K562 (cell line): ENCODE data around the gene FJX1. TPM values are rescaled to one million over a fixed set of nuclear protein-coding genes. Genes with fewer than 3 reads are reported as not detected.

ENCODE experiments used
- ARID2 ChIP-seq: fragments of 450-650 bp; IDR thresholded peaks from 2 replicates; pipeline ENCODE4 v1.6.1; 2017; ENCODE audit warnings: antibody characterized with exemption, mild to moderate bottlenecking
- BCOR ChIP-seq: fragments of 450-650 bp; IDR thresholded peaks from 2 replicates; pipeline ENCODE4 v1.6.1; 2016
- CBX8 ChIP-seq: fragments of 200-600 bp; sonication (generic); IDR thresholded peaks from 2 replicates; pipeline ENCODE4 v1.6.1; 2012; ENCODE audit warnings: borderline replicate concordance, mixed run types, low read depth, mild to moderate bottlenecking, moderate library complexity, mixed read lengths, low read length, control low read depth, inconsistent platforms; ENCODE audit not compliant: poor library complexity, severe bottlenecking; ENCODE audit errors: extremely low read depth
- CHD1 ChIP-seq: fragments of 200-600 bp; sonication (generic); IDR thresholded peaks from one replicate; pipeline ENCODE4 v1.6.1; 2012; ENCODE audit warnings: mild to moderate bottlenecking, moderate library complexity, low read length, inconsistent platforms
- DPF2 ChIP-seq: fragments of 450-650 bp; IDR thresholded peaks from 2 replicates; pipeline ENCODE4 v1.6.1; 2016
- E2F3 ChIP-seq: fragments of 250-450 bp; sonication (Bioruptor Pico); IDR thresholded peaks from 2 replicates; pipeline ENCODE4 v1.4.0; 2020; ENCODE audit warnings: mild to moderate bottlenecking
- FOXO4 ChIP-seq: fragments of 450-650 bp; formaldehyde crosslinking; IDR thresholded peaks from 2 replicates; pipeline ENCODE4 v1.4.0; 2020; ENCODE audit warnings: mild to moderate bottlenecking, moderate library complexity
- GABPB2 ChIP-seq: fragments of 250-450 bp; sonication (Bioruptor Pico); conservative IDR thresholded peaks from 2 replicates; pipeline ENCODE4 v1.5.1; 2021; ENCODE audit warnings: mild to moderate bottlenecking
- LEF1 ChIP-seq: fragments of 450-650 bp; IDR thresholded peaks from 2 replicates; pipeline ENCODE4 v1.6.1; 2016; ENCODE audit warnings: mild to moderate bottlenecking
- MEF2A ChIP-seq: IDR thresholded peaks from 2 replicates; pipeline ENCODE4 v1.6.1; 2011; ENCODE audit warnings: low read depth, mild to moderate bottlenecking, low read length, moderate library complexity; ENCODE audit not compliant: control insufficient read depth
- POLR2B ChIP-seq: fragments of 450-650 bp; IDR thresholded peaks from 2 replicates; pipeline ENCODE4 v1.6.1; 2018; ENCODE audit warnings: low read depth; ENCODE audit not compliant: partially characterized antibody
- PPARD ChIP-seq: fragments of 250-450 bp; sonication (Bioruptor Pico); IDR thresholded peaks from 2 replicates; pipeline ENCODE4 v1.8.0; 2022; ENCODE audit warnings: inconsistent platforms, mild to moderate bottlenecking, moderate library complexity
- SMARCA4 ChIP-seq: fragments of 450-650 bp; IDR thresholded peaks from 2 replicates; pipeline ENCODE4 v1.6.1; 2016
- TAF15 ChIP-seq: fragments of 200-400 bp; formaldehyde crosslinking; IDR thresholded peaks from 2 replicates; pipeline ENCODE4 v1.6.1; 2017; ENCODE audit warnings: mild to moderate bottlenecking, low read depth, low read length, moderate library complexity
- TCF7L2 ChIP-seq: fragments of 150-350 bp; IDR thresholded peaks from 2 replicates; pipeline ENCODE4 v1.6.1; 2016; ENCODE audit warnings: low read depth, mild to moderate bottlenecking, low read length, moderate library complexity
- TCFL5 ChIP-seq: fragments of 250-450 bp; sonication (Bioruptor Pico); conservative IDR thresholded peaks from 2 replicates; pipeline ENCODE4 v1.6.1; 2021; ENCODE audit warnings: mild to moderate bottlenecking, moderate library complexity, matching md5 sums
- THRA ChIP-seq: fragments of 450-650 bp; IDR thresholded peaks from 2 replicates; pipeline ENCODE4 v1.6.1; 2017; ENCODE audit warnings: mild to moderate bottlenecking, moderate library complexity
- UBTF ChIP-seq, 2 experiments: IDR thresholded peaks; 2 replicates each; pipeline ENCODE4 v1.6.1; 2012; ENCODE audit warnings: improper control_type of control experiment in 2 of 2, low read depth in 2 of 2, low read length in 2 of 2, borderline replicate concordance in 1 of 2
- ZBTB11 ChIP-seq, 3 experiments: fragments of 200-800 bp in 1 of 3; fragments of 250-450 bp in 1 of 3; fragments of 450-650 bp in 1 of 3; sonication (Bioruptor Pico) in 1 of 3; sonication (Bioruptor generic) in 1 of 3; formaldehyde crosslinking in 1 of 3; IDR thresholded peaks; 2 replicates each; pipeline versions ENCODE4 v1.6.1 to v1.8.0; 2016 to 2022; ENCODE audit warnings: mild to moderate bottlenecking in 2 of 3, missing genetic modification characterization in 2 of 3, missing compliant biosample characterization in 1 of 3, moderate library complexity in 1 of 3
- ZFPM2 ChIP-seq: fragments of 250-450 bp; sonication (Bioruptor Pico); IDR thresholded peaks from 2 replicates; pipeline ENCODE4 v1.5.1; 2022; ENCODE audit warnings: mild to moderate bottlenecking
- polyA plus RNA-seq, 8 experiments: library from polyadenylated mRNA; depleted of rRNA in 4 of 8; stranded (reverse) in 5 of 8; unstranded in 3 of 8; fragments of >200 nt; fragmentation: Nextera tagmentation in 2 of 8; fragmentation: Illumina TruSeq in 1 of 8; extraction: Ambion mirVana in 2 of 8; extraction: Trizol in 1 of 8; gene quantifications; 2 replicates each; pipeline versions ENCODE4 v1.2.1 to v1.2.3, GENCODE V29; 2011 to 2014; ENCODE audit warnings: inconsistent platforms in 1 of 8, missing spikeins in 1 of 8
- total RNA-seq, 7 experiments: library from RNA; depleted of rRNA in 6 of 7; stranded (reverse); fragments of >200 nt in 6 of 7; fragmentation: Illumina TruSeq in 2 of 7; extraction: Trizol in 2 of 7; gene quantifications; 2 replicates each; pipeline versions ENCODE4 v1.2.1 to v1.2.3, GENCODE V29; 2011 to 2021; ENCODE audit warnings: low replicate concordance in 1 of 7

FJX1 gene
- total and polyA plus RNA-seq, 9 of the 15 experiments (the other 6 are each of a cell fraction or from before 2014, with no cell fraction given): 0.10 to 2.7 (median 0.72) TPM

- TF ChIP-seq CBX8 (no peak), UBTF (IDR thresholded peaks at IDR 0.05; ENCODE audit: borderline replicate concordance in 1 of 2, low read depth in 2 of 2, low read length in 2 of 2) (0 out of 4 replicates have a peak, but pooled peaks of 1 of the 2 experiments have one; percentile 49), E2F3 (CRISPR knock-in tag) (peak; percentile 75), TCF7L2 (no peak), CHD1 (no peak), ZFPM2 (CRISPR knock-in tag) (no peak), ARID2 (no peak), POLR2B (peak; percentile 63), DPF2 (no peak; the same call in 1 of the 2 replicates), BCOR (no peak), THRA (no peak), TAF15 (no peak), SMARCA4 (peak; percentile 65), GABPB2 (CRISPR knock-in tag) (no peak), TCFL5 (CRISPR knock-in tag) (no peak), PPARD (CRISPR knock-in tag) (no peak), LEF1 (no peak), MEF2A (no peak), FOXO4 (CRISPR knock-in tag) (no peak), ZBTB11 (CRISPR knock-in tag; IDR thresholded peaks at IDR 0.05) (peak in 2 of 3 experiments; percentile 61 to 91; a peak in 4 of 6 replicates)
Measured at GRCh38 chr11:35662649-35663407, 44.6 kb downstream of the FJX1 start, which contains the start of gene TRIM44 (continued).
